ENCODE measurements around the gene ZIC1.

DNA sequence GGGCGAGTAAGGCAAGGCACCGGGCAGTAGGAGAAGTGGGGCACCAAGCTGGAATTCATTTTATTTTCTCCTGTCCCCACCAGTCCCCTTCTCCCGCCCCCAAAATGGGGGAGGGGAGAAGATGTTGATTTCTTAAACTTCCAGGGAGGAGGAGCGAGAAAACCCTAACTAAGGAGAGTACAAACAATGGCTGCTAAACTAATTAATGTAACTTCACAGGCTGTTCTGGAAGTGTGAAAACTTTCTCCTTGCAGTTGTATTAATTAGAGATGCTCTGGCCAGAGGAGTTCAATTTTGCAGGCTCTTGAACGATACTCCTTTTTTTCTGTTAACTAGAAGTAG is 14.3 kb upstream of the ZIC1 start:
- TF ChIP-seq, protein P1, sequence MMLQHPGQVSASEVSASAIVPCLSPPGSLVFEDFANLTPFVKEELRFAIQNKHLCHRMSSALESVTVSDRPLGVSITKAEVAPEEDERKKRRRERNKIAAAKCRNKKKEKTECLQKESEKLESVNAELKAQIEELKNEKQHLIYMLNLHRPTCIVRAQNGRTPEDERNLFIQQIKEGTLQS (IDR thresholded peaks at IDR 0.05): no peak
- TF ChIP-seq, protein P2, sequence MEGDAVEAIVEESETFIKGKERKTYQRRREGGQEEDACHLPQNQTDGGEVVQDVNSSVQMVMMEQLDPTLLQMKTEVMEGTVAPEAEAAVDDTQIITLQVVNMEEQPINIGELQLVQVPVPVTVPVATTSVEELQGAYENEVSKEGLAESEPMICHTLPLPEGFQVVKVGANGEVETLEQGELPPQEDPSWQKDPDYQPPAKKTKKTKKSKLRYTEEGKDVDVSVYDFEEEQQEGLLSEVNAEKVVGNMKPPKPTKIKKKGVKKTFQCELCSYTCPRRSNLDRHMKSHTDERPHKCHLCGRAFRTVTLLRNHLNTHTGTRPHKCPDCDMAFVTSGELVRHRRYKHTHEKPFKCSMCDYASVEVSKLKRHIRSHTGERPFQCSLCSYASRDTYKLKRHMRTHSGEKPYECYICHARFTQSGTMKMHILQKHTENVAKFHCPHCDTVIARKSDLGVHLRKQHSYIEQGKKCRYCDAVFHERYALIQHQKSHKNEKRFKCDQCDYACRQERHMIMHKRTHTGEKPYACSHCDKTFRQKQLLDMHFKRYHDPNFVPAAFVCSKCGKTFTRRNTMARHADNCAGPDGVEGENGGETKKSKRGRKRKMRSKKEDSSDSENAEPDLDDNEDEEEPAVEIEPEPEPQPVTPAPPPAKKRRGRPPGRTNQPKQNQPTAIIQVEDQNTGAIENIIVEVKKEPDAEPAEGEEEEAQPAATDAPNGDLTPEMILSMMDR (IDR thresholded peaks at IDR 0.05 in 2 of 3, conservative IDR thresholded peaks at IDR 0.05 in 1 of 3; ENCODE audit: borderline replicate concordance in 1 of 3, insufficient read depth in 1 of 3, low read depth in 2 of 3, low read length in 2 of 3): no peak
- no peak for TF ChIP-seq MAX (IDR thresholded peaks at IDR 0.05)
- TF ChIP-seq REST (IDR thresholded peaks at IDR 0.05; ENCODE audit: low read depth): no peak
- no peak for TF ChIP-seq EGR1 (IDR thresholded peaks at IDR 0.05; ENCODE audit: low read depth)
- TF ChIP-seq POLR2AphosphoS5 (IDR thresholded peaks at IDR 0.05; ENCODE audit: low read depth, low read length): no peak
- TF ChIP-seq POLR2A (IDR thresholded peaks at IDR 0.05; ENCODE audit: borderline replicate concordance, extremely low read depth, insufficient read depth, insufficient read length): no peak
- no peak for TF ChIP-seq YY1 (IDR thresholded peaks at IDR 0.05; ENCODE audit: extremely low read depth, insufficient replicate concordance, low read depth, low read length)
- TF ChIP-seq RAD21 (IDR thresholded peaks at IDR 0.05; ENCODE audit: low read depth): no peak
- no peak for TF ChIP-seq TCF7L2 (IDR thresholded peaks at IDR 0.05; ENCODE audit: borderline replicate concordance, extremely low read depth, insufficient read depth, insufficient read length)
- no peak for TF ChIP-seq JUND (IDR thresholded peaks at IDR 0.05)
- TF ChIP-seq EZH2 (IDR thresholded peaks at IDR 0.05): no peak

Measured in HCT116 (cell line).